ENCODE data around the gene ITGB3. TPM values are rescaled to one million over a fixed set of nuclear protein-coding genes. Genes with fewer than 3 reads are reported as not detected.

The ITGB3 gene
- total and polyA plus RNA-seq, 10 of the 15 experiments (the other 5 are each of a cell fraction or from before 2014, with no cell fraction given): 0.69 to 22.8 (median 13.6) TPM

- Histone ChIP-seq H3K4me3 (no peak overlapping the region), H3K4me2 (ENCODE audit: control insufficient read depth, insufficient read depth) (no peak overlapping the region), H4K20me1 (ENCODE audit: control insufficient read depth, insufficient read depth) (no peaks in the 10 kb centered on the region), H2AFZ (ENCODE audit: control insufficient read depth, low read depth, low read length) (no peak overlapping the region), H3K36me3 (ENCODE audit: control insufficient read depth in 2 of 2, insufficient read depth in 2 of 2, low read length in 1 of 2) (no peaks in the 10 kb centered on the region), H3K27me3 (replicated peaks in 1 of 2; ENCODE audit: control insufficient read depth in 2 of 2, insufficient read depth in 2 of 2, low read length in 1 of 2) (no peaks in the 10 kb centered on the region), H3K27ac (ENCODE audit: control insufficient read depth, insufficient read depth) (no peak overlapping the region), H3K4me1 (ENCODE audit: control insufficient read depth, insufficient read depth, low read length) (peaks cover 7% of the 10 kb centered on the region), H3K9me3 (replicated peaks; ENCODE audit: control insufficient read depth, insufficient read depth, low read length) (peaks cover 3% of the 10 kb centered on the region; the same call in 2 of the 3 replicates), H3K79me2 (ENCODE audit: control insufficient read depth, insufficient read depth, low read length) (no peaks in the 10 kb centered on the region), H3K9ac (ENCODE audit: control insufficient read depth, insufficient read depth, low read length) (no peak overlapping the region)
- ChIA-PET POLR2A (interaction anchor here (0.6 to 1.5 kb wide), 2 partner anchors 10 to 38 kb away, joined by 4 to 5 read pairs; no protein-coding TSS in a partner anchor), SMC1A (ENCODE audit: uncharacterized antibody, unreplicated experiment) (interaction anchor here (0.7 to 3.3 kb wide), 6 partner anchors 10 to 65 kb away, joined by 3 to 16 read pairs (median 4); no protein-coding TSS in a partner anchor), RAD21 (ENCODE audit: unreplicated experiment) (interaction anchor here (0.8 to 1.0 kb wide), 4 partner anchors 8 to 15 kb away, joined by 3 to 5 read pairs (median 3); no protein-coding TSS in a partner anchor), CTCF (interaction anchor here (1.2 to 1.4 kb wide), 4 partner anchors 8 to 20 kb away, joined by 3 to 6 read pairs (median 4); no protein-coding TSS in a partner anchor)
- ATAC-seq: peak; percentile 84
- intact Hi-C loops (cut with micrococcal nuclease; ENCODE audit: unreplicated experiment) (no loop called here), in situ Hi-C loops (cut with MboI) (no loop called here)
- TF ChIP-seq PML (IDR thresholded peaks at IDR 0.05; ENCODE audit: low read length): no peak
- TF ChIP-seq MEF2B (IDR thresholded peaks at IDR 0.05; ENCODE audit: partially characterized antibody, poor library complexity, severe bottlenecking): peak; percentile 69
- FAIRE-seq: no peak
- no TSS peak for BruUV-seq (replicated peaks)
- 41% methylated on average over 2 of the region's 2 CpGs for WGBS (ENCODE audit: insufficient coverage, insufficient replicate concordance, low lambda C conversion rate, missing lambda C conversion rate)
- no peak for DNase-seq (ENCODE audit: low read depth, low spot score)
These were observed 17.5 kb downstream of the ITGB3 start for GRCh38 chr17:47270946-47271705.

DNA sequence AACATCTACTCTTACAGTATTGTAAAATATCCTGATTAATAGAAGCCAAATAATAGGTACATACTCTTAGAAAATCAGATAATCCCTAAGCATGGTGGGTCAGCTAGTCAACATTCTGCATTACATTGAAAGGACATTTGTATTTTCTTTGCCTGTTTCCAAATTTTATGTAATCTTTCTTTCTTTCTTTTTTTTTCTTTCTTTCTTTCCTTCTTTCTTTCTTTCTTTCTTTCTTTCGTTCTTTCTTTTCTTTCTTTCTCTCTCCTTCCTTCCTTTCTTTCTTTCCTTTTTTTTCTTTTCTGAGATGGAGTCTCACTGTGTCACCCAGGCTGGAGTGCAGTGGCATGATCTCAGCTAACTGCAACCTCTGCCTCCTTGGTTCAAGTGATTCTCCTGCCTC is 18.9 kb downstream of the ITGB3 start:
- H3K4me1 ChIP-seq (ENCODE audit: control insufficient read depth, insufficient read depth, low read length): peaks cover 13% of the 10 kb centered on the region
- BruUV-seq (replicated peaks): no TSS peak
- no peaks in the 10 kb centered on the region for H3K27me3 ChIP-seq (replicated peaks in 1 of 2; ENCODE audit: control insufficient read depth in 2 of 2, insufficient read depth in 2 of 2, low read length in 1 of 2)
- no peak overlapping the region for H3K27ac ChIP-seq (ENCODE audit: control insufficient read depth, insufficient read depth)
- ChIA-PET CTCF (interaction anchor here (1.2 kb wide), 1 partner anchor 14 kb away, joined by 3 read pairs; no protein-coding TSS in a partner anchor), SMC1A (ENCODE audit: uncharacterized antibody, unreplicated experiment) (interaction anchor here (1.1 to 3.3 kb wide), 3 partner anchors 9 to 14 kb away, joined by 3 to 16 read pairs (median 6); no protein-coding TSS in a partner anchor), POLR2A (interaction anchor here (1.0 kb wide), 1 partner anchor 8 kb away, joined by 4 read pairs; no protein-coding TSS in a partner anchor), RAD21 (ENCODE audit: unreplicated experiment) (interaction anchor here (0.6 kb wide), 1 partner anchor 11 kb away, joined by 3 read pairs; no protein-coding TSS in a partner anchor)
- H3K79me2 ChIP-seq (ENCODE audit: control insufficient read depth, insufficient read depth, low read length): no peaks in the 10 kb centered on the region
- no peak overlapping the region for H2AFZ ChIP-seq (ENCODE audit: control insufficient read depth, low read depth, low read length)
- no peaks in the 10 kb centered on the region for H3K36me3 ChIP-seq (ENCODE audit: control insufficient read depth in 2 of 2, insufficient read depth in 2 of 2, low read length in 1 of 2)
- intact Hi-C loops (cut with micrococcal nuclease; ENCODE audit: unreplicated experiment): no loop called here
- H3K4me3 ChIP-seq: no peak overlapping the region
- H4K20me1 ChIP-seq (ENCODE audit: control insufficient read depth, insufficient read depth): no peaks in the 10 kb centered on the region
- ATAC-seq: no peak
- in situ Hi-C loops (cut with MboI): no loop called here
- H3K9ac ChIP-seq (ENCODE audit: control insufficient read depth, insufficient read depth, low read length): no peak overlapping the region
- no peak overlapping the region for H3K4me2 ChIP-seq (ENCODE audit: control insufficient read depth, insufficient read depth)
- peaks cover 3% of the 10 kb centered on the region; the same call in 2 of the 3 replicates for H3K9me3 ChIP-seq (replicated peaks; ENCODE audit: control insufficient read depth, insufficient read depth, low read length)
- no peak for DNase-seq (ENCODE audit: low read depth, low spot score)
- no peak for FAIRE-seq
- WGBS (ENCODE audit: insufficient coverage, insufficient replicate concordance, low lambda C conversion rate, missing lambda C conversion rate): 18% methylated on average over 1 of the region's 1 CpG
- TF ChIP-seq KDM1A (IDR thresholded peaks at IDR 0.05; ENCODE audit: borderline replicate concordance) (no peak), CEBPB (IDR thresholded peaks at IDR 0.05; ENCODE audit: borderline replicate concordance in 1 of 2, low read depth in 2 of 2, low read length in 2 of 2) (no peak), HDGF (IDR thresholded peaks at IDR 0.05) (no peak), ZBTB33 (IDR thresholded peaks at IDR 0.05) (no peak), HCFC1 (IDR thresholded peaks at IDR 0.05; ENCODE audit: low read length) (no peak), ZSCAN29 (IDR thresholded peaks at IDR 0.05) (no peak), KLF5 (IDR thresholded peaks at IDR 0.05; ENCODE audit: partially characterized antibody) (no peak), RUNX3 (IDR thresholded peaks at IDR 0.05; ENCODE audit: low read length) (no peak), ZZZ3 (IDR thresholded peaks at IDR 0.05; ENCODE audit: control insufficient read depth, insufficient read length, low read depth) (no peak)
- TF ChIP-seq, protein P1, sequence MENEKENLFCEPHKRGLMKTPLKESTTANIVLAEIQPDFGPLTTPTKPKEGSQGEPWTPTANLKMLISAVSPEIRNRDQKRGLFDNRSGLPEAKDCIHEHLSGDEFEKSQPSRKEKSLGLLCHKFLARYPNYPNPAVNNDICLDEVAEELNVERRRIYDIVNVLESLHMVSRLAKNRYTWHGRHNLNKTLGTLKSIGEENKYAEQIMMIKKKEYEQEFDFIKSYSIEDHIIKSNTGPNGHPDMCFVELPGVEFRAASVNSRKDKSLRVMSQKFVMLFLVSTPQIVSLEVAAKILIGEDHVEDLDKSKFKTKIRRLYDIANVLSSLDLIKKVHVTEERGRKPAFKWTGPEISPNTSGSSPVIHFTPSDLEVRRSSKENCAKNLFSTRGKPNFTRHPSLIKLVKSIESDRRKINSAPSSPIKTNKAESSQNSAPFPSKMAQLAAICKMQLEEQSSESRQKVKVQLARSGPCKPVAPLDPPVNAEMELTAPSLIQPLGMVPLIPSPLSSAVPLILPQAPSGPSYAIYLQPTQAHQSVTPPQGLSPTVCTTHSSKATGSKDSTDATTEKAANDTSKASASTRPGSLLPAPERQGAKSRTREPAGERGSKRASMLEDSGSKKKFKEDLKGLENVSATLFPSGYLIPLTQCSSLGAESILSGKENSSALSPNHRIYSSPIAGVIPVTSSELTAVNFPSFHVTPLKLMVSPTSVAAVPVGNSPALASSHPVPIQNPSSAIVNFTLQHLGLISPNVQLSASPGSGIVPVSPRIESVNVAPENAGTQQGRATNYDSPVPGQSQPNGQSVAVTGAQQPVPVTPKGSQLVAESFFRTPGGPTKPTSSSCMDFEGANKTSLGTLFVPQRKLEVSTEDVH (IDR thresholded peaks at IDR 0.05; ENCODE audit: low read depth, partially characterized antibody): no peak
